B cell (primary cell): ENCODE measurements around the gene DHRS4L2. TPM values are rescaled to one million over a fixed set of nuclear protein-coding genes. Genes with fewer than 3 reads are reported as not detected.
A peak's percentile ranks its signal among the peaks of the same experiment; 100 is the strongest.
"Not testable (repeated sequence)": the region's sequence is repeated elsewhere in the genome, so short reads cannot be mapped to it uniquely, and the experiment has no call there.

Experiments
- ATAC-seq: fragments of 200-7000 bp; cut with Tn5 transposase; one replicate; pipeline ENCODE4 v1.10.0; 2021; ENCODE audit warnings: low read depth, mild to moderate bottlenecking, moderate number of reproducible peaks, moderate library complexity
- CTCF ChIA-PET: fragments of 350-600 bp; sonication (Branson Sonifier 250); formaldehyde crosslinking; loops from one replicate; lab custom pipeline; 2021; ENCODE audit warnings: antibody characterized with exemption, inconsistent platforms; lab: Charles Lee
- POLR2A ChIA-PET: fragments of 350-600 bp; sonication (Branson Sonifier 250); formaldehyde crosslinking; loops from one replicate; lab custom pipeline; 2021; ENCODE audit warnings: antibody characterized with exemption; lab: Charles Lee
- DNase-seq: peaks from one replicate; pipeline ENCODE4 v3.0.0; 2013
- H2AFZ ChIP-seq: 2 replicates; pipeline ENCODE4 v1.6.1; 2012; ENCODE audit warnings: mild to moderate bottlenecking, low read depth, low read length; ENCODE audit not compliant: insufficient read depth, poor library complexity, severe bottlenecking
- H3K27ac ChIP-seq, 2 donors: 1 replicate in 1 of 2; 2 replicates in 1 of 2; pipeline ENCODE4 v1.5.1; 2012 to 2013; ENCODE audit warnings: low read length in 2 of 2, mild to moderate bottlenecking in 2 of 2, moderate library complexity in 1 of 2
- H3K27me3 ChIP-seq, 4 experiments: fragments of 200-600 bp in 1 of 4; sonication (generic) in 1 of 4; replicated peaks in 1 of 4; 1 replicate in 2 of 4; 2 replicates in 2 of 4; pipeline versions ENCODE4 v1.6.1 to v1.7.0; 2013 to 2016; ENCODE audit warnings: low read length in 3 of 4, mild to moderate bottlenecking in 2 of 4, mixed read lengths in 1 of 4, moderate library complexity in 1 of 4; ENCODE audit not compliant: insufficient read depth in 4 of 4, control insufficient read depth in 3 of 4; ENCODE audit errors: control extremely low read depth in 1 of 4
- H3K36me3 ChIP-seq, 2 experiments: replicated peaks in 1 of 2; 1 replicate in 1 of 2; 2 replicates in 1 of 2; pipeline versions ENCODE4 v1.6.1 to v1.7.1; 2013; ENCODE audit warnings: low read length in 1 of 2; ENCODE audit not compliant: insufficient read depth in 2 of 2, control insufficient read depth in 1 of 2; ENCODE audit errors: control extremely low read depth in 1 of 2, extremely low read depth in 1 of 2
- H3K4me1 ChIP-seq, 2 donors: fragments of 200-600 bp in 1 of 2; sonication (generic) in 1 of 2; 1 replicate in 1 of 2; 2 replicates in 1 of 2; pipeline versions ENCODE4 v1.5.1 to v1.6.1; 2013 to 2017; ENCODE audit warnings: low read length in 2 of 2; ENCODE audit not compliant: control insufficient read depth in 2 of 2, insufficient read depth in 2 of 2
- H3K4me2 ChIP-seq: replicated peaks from 2 replicates; pipeline ENCODE3; 2012; ENCODE audit warnings: mild to moderate bottlenecking, low read depth, low read length; ENCODE audit not compliant: poor library complexity, severe bottlenecking
- H3K4me3 ChIP-seq, 5 experiments: fragments of 200-600 bp in 1 of 5; sonication (generic) in 1 of 5; 1 replicate in 3 of 5; 2 replicates in 2 of 5; pipeline versions ENCODE4 v1.5.1 to v1.7.0; 2011 to 2016; ENCODE audit warnings: low read length in 4 of 5, mild to moderate bottlenecking in 4 of 5, low read depth in 2 of 5, control low read depth in 1 of 5, moderate library complexity in 1 of 5; ENCODE audit not compliant: insufficient read depth in 1 of 5; ENCODE audit errors: control extremely low read depth in 1 of 5, extremely low read depth in 1 of 5
- H3K79me2 ChIP-seq: fragments of 200-600 bp; sonication (generic); one replicate; pipeline ENCODE4 v1.6.0; 2016; ENCODE audit warnings: low read length; ENCODE audit not compliant: control insufficient read depth, insufficient read depth
- H3K9ac ChIP-seq: fragments of 200-600 bp; sonication (generic); 2 replicates; pipeline ENCODE4 v1.6.1; 2017; ENCODE audit warnings: mild to moderate bottlenecking, low read length, moderate library complexity
- H3K9me3 ChIP-seq, 3 donors: one replicate each; pipeline versions ENCODE4 v1.6.1 to v1.7.1; 2013; ENCODE audit warnings: low read length in 2 of 3; ENCODE audit not compliant: control insufficient read depth in 2 of 3, insufficient read depth in 1 of 3; ENCODE audit errors: control extremely low read depth in 1 of 3
- H4K20me1 ChIP-seq: 2 replicates; pipeline ENCODE4 v1.6.0; 2012; ENCODE audit warnings: mild to moderate bottlenecking, low read length; ENCODE audit not compliant: insufficient read depth, control insufficient read depth, poor library complexity, severe bottlenecking
- H3K27ac Mint-ChIP-seq: one replicate; pipeline ENCODE4 v1.8.0; 2021; ENCODE audit warnings: mixed read lengths
- H3K27me3 Mint-ChIP-seq: one replicate; pipeline ENCODE4 v1.8.0; 2021; ENCODE audit warnings: mixed read lengths
- H3K4me1 Mint-ChIP-seq: one replicate; pipeline ENCODE4 v1.8.0; 2021; ENCODE audit warnings: mixed read lengths
- H3K4me3 Mint-ChIP-seq: one replicate; pipeline ENCODE4 v1.8.0; 2021; ENCODE audit warnings: mixed read lengths
- H3K9me3 Mint-ChIP-seq: one replicate; pipeline ENCODE4 v1.8.0; 2022; ENCODE audit warnings: mixed read lengths; ENCODE audit not compliant: insufficient read depth
- WGBS: methylation state at CpG from one replicate; pipeline ENCODE4 v1.1.5; 2013; ENCODE audit warnings: missing lambda C conversion rate; ENCODE audit not compliant: insufficient coverage; 5-methylcytosine and 5-hydroxymethylcytosine counted together
- intact Hi-C: fragments of 100-400 bp; cut with micrococcal nuclease; formaldehyde crosslinking; loops from one replicate; pipeline ENCODE4 v1.10.0; 2022
- polyA plus RNA-seq: library from polyadenylated mRNA; depleted of rRNA; stranded (reverse); fragments of >200 nt; gene quantifications from 2 replicates; pipeline ENCODE4 v1.2.3, GENCODE V29; 2012
- total RNA-seq, 2 donors: library from RNA; stranded (reverse); fragments of 120-200 nt in 1 of 2; gene quantifications; 1 replicate in 1 of 2; 2 replicates in 1 of 2; pipeline versions ENCODE4 v1.2.3 to v1.2.4, GENCODE V29; 2013 to 2022

DHRS4L2 gene
- total and polyA plus RNA-seq, 2 donors (not counting 1 experiment from before 2014, with no cell fraction given), result 11.2 to 16.3 TPM

DNA sequence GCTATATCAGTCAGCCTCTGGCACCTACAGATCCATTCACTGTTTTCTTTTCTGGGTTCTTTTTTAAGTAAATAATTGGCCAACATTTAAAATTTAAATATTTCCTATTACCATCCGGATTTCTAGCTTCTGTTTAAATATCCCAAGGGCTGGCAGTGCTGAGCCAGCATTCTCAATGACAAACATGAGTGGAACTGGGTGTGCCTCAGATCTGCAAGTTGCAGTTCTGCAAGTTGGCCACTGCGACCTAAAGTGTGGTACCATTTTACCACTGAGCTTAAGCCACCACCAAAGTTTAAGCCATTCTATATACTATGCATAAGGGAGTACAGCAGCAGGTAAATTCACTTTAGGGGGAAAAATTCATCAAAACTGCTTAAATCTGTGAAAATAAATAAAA is 31.2 kb downstream of the DHRS4L2 start:
- H3K79me2 ChIP-seq, H3K9ac ChIP-seq, H3K27me3 ChIP-seq, DNase-seq, H3K4me1 ChIP-seq, H4K20me1 ChIP-seq, POLR2A ChIA-PET, CTCF ChIA-PET, H3K9me3 Mint-ChIP-seq, H3K4me3 Mint-ChIP-seq, H3K27me3 Mint-ChIP-seq, H3K36me3 ChIP-seq, H3K4me1 Mint-ChIP-seq, H3K27ac ChIP-seq, H3K9me3 ChIP-seq, H3K27ac Mint-ChIP-seq, H3K4me2 ChIP-seq, H3K4me3 ChIP-seq, H2AFZ ChIP-seq: not testable (repeated sequence)
- intact Hi-C loops, result loop anchor here (10.0 kb wide), 2 partner anchors 65 to 225 kb away; partner anchors contain the start of genes DHRS4 and TINF2
- WGBS, result 80% methylated on average over 1 of the region's 2 CpGs
- peak; percentile 53 for ATAC-seq

GRCh38 chr14:24020520-24020919 is 31.8 kb downstream of the DHRS4L2 start:
- H3K4me3 Mint-ChIP-seq, H3K79me2 ChIP-seq, H3K27me3 ChIP-seq, H3K4me2 ChIP-seq, ATAC-seq, H3K27ac Mint-ChIP-seq, H2AFZ ChIP-seq, H3K4me1 Mint-ChIP-seq, POLR2A ChIA-PET, H3K4me3 ChIP-seq, H3K27me3 Mint-ChIP-seq, DNase-seq, CTCF ChIA-PET, H3K4me1 ChIP-seq, H3K9ac ChIP-seq, H3K36me3 ChIP-seq, H4K20me1 ChIP-seq, H3K9me3 ChIP-seq, H3K9me3 Mint-ChIP-seq, H3K27ac ChIP-seq, intact Hi-C loops: not testable (repeated sequence)
- no CpG with 5 or more reads among the region's 3 CpGs for WGBS

GRCh38 chr14:24024939-24025418 is 36.2 kb downstream of the DHRS4L2 start:
- intact Hi-C loops, H4K20me1 ChIP-seq, H3K4me1 ChIP-seq, H2AFZ ChIP-seq, H3K4me1 Mint-ChIP-seq, H3K4me3 Mint-ChIP-seq, H3K36me3 ChIP-seq, H3K79me2 ChIP-seq, H3K9me3 ChIP-seq, H3K9me3 Mint-ChIP-seq, H3K27ac Mint-ChIP-seq, CTCF ChIA-PET, H3K27me3 ChIP-seq, POLR2A ChIA-PET, DNase-seq, H3K4me2 ChIP-seq, H3K27me3 Mint-ChIP-seq, H3K9ac ChIP-seq, ATAC-seq, H3K27ac ChIP-seq, H3K4me3 ChIP-seq: not testable (repeated sequence)
- WGBS, result 100% methylated on average over 2 of the region's 3 CpGs

GRCh38 chr14:24029687-24030086 is 41.0 kb downstream of the DHRS4L2 start:
- H3K4me3 ChIP-seq, ATAC-seq, H3K9me3 ChIP-seq, H3K27me3 Mint-ChIP-seq, H3K4me3 Mint-ChIP-seq, DNase-seq, H3K9ac ChIP-seq, H3K27me3 ChIP-seq, POLR2A ChIA-PET, H3K27ac Mint-ChIP-seq, H3K4me1 ChIP-seq, H3K4me2 ChIP-seq, CTCF ChIA-PET, H3K79me2 ChIP-seq, H3K9me3 Mint-ChIP-seq, H2AFZ ChIP-seq, H4K20me1 ChIP-seq, H3K36me3 ChIP-seq, H3K27ac ChIP-seq, H3K4me1 Mint-ChIP-seq: not testable (repeated sequence)
- WGBS, result no CpG with 5 or more reads among the region's 3 CpGs
- intact Hi-C loops, result loop anchor here (10.0 kb wide), 1 partner anchor 465 kb away; the partner anchor contains the start of gene AP1G2
